Memory B cell (primary cell): ENCODE measurements around the gene SLC25A19.
A peak's percentile ranks its signal among the peaks of the same experiment; 100 is the strongest.
"Not testable (repeated sequence)": the region's sequence is repeated elsewhere in the genome, so short reads cannot be mapped to it uniquely, and the experiment has no call there.

Experiments
- ATAC-seq: fragments of 150-1000 bp; cut with Tn5 transposase; 2 replicates; pipeline ENCODE4 v1.10.0; 2021; ENCODE audit warnings: low read depth, mild to moderate bottlenecking, moderate library complexity
- DNase-seq, 2 donors: peaks; one replicate each; pipeline ENCODE4 v3.0.0; 2022; ENCODE audit warnings: low spot score in 2 of 2
- H3K27ac Mint-ChIP-seq: one replicate; pipeline ENCODE4 v1.8.0; 2022; ENCODE audit warnings: mild to moderate bottlenecking, moderate library complexity, mixed read lengths
- H3K27me3 Mint-ChIP-seq: one replicate; pipeline ENCODE4 v1.8.0; 2022; ENCODE audit warnings: mixed read lengths
- H3K36me3 Mint-ChIP-seq: one replicate; pipeline ENCODE4 v1.8.0; 2022; ENCODE audit warnings: mild to moderate bottlenecking, mixed read lengths
- H3K4me1 Mint-ChIP-seq: one replicate; pipeline ENCODE4 v1.8.0; 2022; ENCODE audit warnings: mixed read lengths
- H3K4me3 Mint-ChIP-seq: one replicate; pipeline ENCODE4 v1.8.0; 2022; ENCODE audit warnings: mild to moderate bottlenecking, moderate library complexity, mixed read lengths
- H3K9me3 Mint-ChIP-seq: one replicate; pipeline ENCODE4 v1.8.0; 2022; ENCODE audit warnings: mixed read lengths

Gene SLC25A19

DNA sequence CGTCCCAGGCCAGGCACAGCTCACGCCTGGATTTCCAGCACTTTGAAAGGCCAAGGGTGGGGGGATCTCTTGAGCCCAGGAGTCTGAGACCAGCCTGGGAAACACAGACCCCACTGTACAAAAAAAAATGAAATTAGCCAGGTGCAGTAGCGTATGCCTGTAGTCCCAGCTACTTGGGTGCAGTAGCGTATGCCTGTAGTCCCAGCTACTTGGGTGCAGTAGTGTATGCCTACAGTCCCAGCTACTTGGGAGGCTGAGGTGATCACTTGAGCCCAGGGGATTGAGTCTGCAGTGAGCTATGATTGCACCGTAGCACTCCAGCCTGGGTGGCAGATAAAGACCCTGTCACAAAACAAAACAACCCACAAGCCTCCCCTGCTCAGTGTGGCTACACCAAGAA lies 27.0 kb upstream of the SLC25A19 start:
- DNase-seq (no peak), ATAC-seq (no peak)
- Mint-ChIP-seq H3K27me3 (no peaks in the 10 kb centered on the region), H3K4me3 (no peak overlapping the region), H3K4me1 (peaks cover 47% of the 10 kb centered on the region), H3K27ac (peak overlapping the region; percentile 87), H3K36me3 (peaks cover 10% of the 10 kb centered on the region), H3K9me3 (no peaks in the 10 kb centered on the region)

DNA sequence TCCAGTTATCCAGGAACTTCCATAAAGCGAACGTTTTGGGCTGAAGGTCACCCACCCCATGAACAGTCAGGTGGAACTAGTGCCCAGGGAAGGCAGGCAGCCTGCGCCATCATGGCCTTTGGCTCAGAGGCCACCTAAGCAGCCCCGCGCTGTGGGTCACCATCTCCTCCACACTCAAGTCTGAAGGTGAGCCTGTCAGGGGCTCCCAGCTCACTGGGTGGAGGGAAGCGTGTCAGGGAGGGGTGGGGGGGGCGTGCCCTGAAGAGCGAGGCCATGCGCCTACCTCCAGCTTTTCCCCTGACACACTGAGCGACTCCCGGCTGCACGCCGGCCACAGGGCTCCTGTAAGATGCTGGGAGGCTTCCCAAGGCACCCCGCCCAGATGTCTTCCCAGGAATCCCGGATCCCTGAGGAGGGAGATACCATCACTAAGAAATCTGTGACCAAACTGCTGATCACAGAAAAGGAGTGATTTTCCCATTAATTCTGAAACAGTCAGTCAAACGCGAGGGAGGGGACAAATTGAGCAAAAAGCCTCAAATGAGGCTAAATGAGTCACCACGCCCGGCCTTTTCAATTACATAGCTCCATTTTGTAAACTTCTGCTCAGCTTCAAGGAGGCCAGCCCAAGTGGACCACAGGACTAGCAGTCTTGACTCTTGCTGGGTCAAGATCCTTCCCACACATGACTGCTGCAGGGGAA lies 26.5 kb upstream of the SLC25A19 start:
- ATAC-seq: no peak
- H3K27ac Mint-ChIP-seq: peak overlapping the region; percentile 87
- no peak overlapping the region for H3K4me3 Mint-ChIP-seq
- no peaks in the 10 kb centered on the region for H3K27me3 Mint-ChIP-seq
- H3K9me3 Mint-ChIP-seq: no peaks in the 10 kb centered on the region
- H3K36me3 Mint-ChIP-seq: peaks cover 10% of the 10 kb centered on the region
- H3K4me1 Mint-ChIP-seq: peaks cover 47% of the 10 kb centered on the region
- DNase-seq: no peak

DNA sequence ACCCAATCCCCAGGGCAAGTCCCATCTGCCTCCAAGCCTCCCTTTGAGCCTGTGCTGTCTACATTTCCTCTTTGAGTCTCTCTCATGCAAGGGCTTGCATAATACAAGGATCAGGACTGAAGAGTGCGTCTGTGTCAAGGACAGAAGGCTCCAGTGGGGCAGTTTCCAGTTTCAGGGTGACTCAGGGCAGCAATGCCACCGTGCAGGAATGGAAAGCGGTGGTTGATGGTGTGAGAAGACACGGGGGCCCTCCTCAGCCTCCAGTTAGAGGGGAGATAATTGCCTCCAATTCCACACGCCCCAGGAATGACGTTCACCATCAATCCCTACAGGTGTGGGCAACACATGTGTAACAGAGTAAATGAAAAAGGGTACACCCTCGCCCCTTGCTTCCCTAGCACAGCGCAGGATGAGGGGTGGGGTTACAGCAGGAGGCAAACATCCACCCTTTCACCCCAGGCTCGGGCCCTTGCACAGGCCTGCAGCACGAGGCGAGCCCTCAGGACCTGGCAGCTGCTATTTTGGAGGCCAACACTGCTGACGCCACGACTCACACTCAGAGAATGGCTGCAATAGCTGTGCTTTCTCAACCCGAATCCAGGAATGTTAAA lies 24.8 kb upstream of the SLC25A19 start:
- Mint-ChIP-seq H3K4me1 (peaks cover 39% of the 10 kb centered on the region), H3K27ac (peak overlapping the region; percentile 52), H3K27me3 (no peaks in the 10 kb centered on the region), H3K36me3 (peaks cover 7% of the 10 kb centered on the region), H3K9me3 (no peaks in the 10 kb centered on the region), H3K4me3 (peak overlapping the region; percentile 46)
- DNase-seq (no peak), ATAC-seq (no peak)

DNA sequence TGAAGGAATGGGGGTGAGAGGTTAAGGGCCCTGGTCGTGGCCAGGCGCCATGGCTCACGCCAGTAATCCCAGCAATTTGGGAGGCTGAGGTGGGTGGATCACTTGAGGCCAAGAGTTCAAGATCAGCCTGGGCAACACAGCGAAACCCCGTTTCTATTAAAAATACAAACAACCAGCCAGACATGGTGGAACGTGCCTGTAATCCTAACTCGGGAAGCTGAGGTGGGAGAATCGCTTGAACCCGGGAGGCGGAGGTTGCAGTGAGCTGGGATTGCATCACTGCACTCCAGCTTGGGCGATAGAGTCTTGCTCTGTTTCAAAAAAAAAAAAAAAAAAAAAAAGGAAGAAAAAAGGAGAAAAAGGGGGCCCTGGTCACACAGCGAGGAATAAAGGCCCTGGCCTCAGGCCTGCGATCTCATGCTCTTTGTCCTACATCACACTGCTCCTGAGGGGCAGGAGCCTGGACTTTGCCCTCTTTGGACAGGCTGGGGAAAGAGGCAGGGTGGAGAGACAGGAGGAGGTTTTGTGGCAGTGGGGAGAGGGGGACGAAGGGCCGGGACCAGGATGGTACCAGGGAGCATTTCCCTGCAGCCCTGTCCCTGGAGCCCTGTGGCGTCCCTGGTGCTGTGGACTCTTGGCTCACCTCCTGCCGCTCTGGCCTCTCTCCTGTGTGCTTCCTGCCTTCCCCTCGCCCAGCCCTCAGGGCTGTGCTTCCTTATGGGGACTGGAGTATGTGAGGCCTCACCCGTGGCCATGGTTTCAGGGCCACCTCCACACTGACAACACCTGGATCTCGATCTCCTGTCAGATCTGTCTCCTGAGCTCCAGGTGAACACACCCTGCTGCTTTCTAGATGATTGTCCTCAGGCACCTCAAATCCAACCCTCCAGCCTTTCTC lies 19.7 kb upstream of the SLC25A19 start:
- no peaks in the 10 kb centered on the region for H3K9me3 Mint-ChIP-seq
- no peaks in the 10 kb centered on the region for H3K36me3 Mint-ChIP-seq
- DNase-seq: no peak
- no peak overlapping the region for H3K27ac Mint-ChIP-seq
- H3K4me1 Mint-ChIP-seq: peaks cover 23% of the 10 kb centered on the region
- H3K4me3 Mint-ChIP-seq: no peak overlapping the region
- ATAC-seq: no peak
- no peaks in the 10 kb centered on the region for H3K27me3 Mint-ChIP-seq

DNA sequence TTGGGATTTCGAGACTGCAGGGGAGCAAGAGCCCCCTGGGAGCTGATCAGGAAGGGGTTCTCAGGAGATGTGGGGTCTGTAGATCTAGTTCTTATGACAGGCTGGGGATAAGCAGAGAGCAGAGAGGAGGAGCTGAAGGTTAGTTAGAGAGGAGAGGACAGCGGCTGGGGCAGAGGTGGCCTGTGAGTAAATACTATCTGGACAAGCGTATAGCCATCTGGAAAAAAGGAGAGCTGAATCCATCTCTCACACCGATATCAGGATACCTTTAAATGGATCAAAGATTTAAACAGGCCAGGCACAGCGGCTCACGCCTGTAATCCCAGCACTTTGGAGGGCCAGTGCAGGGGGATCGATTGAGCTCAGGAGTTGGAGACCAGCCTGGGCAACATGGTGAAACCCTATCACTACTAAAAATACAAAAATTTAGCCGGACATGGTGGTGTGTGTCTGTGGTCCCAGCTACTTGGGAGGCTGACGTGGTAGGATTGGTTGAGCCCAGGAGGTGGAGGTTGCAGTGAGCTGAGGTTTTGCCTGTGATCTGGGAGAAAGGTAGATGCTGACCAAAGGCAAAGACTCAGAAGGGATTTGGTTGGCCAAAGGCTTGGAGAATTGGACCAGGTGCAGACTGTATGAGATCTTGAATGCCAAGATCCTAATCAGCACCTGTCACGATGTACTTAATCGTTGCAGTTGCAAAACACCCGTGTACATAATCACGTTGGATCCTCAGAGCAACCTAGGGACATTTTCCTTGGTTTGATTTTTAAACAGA lies 18.9 kb upstream of the SLC25A19 start:
- Mint-ChIP-seq H3K9me3 (no peaks in the 10 kb centered on the region), H3K36me3 (no peaks in the 10 kb centered on the region), H3K27me3 (no peaks in the 10 kb centered on the region), H3K4me1 (peaks cover 17% of the 10 kb centered on the region), H3K4me3 (no peak overlapping the region), H3K27ac (no peak overlapping the region)
- no peak for ATAC-seq
- DNase-seq: no peak

DNA sequence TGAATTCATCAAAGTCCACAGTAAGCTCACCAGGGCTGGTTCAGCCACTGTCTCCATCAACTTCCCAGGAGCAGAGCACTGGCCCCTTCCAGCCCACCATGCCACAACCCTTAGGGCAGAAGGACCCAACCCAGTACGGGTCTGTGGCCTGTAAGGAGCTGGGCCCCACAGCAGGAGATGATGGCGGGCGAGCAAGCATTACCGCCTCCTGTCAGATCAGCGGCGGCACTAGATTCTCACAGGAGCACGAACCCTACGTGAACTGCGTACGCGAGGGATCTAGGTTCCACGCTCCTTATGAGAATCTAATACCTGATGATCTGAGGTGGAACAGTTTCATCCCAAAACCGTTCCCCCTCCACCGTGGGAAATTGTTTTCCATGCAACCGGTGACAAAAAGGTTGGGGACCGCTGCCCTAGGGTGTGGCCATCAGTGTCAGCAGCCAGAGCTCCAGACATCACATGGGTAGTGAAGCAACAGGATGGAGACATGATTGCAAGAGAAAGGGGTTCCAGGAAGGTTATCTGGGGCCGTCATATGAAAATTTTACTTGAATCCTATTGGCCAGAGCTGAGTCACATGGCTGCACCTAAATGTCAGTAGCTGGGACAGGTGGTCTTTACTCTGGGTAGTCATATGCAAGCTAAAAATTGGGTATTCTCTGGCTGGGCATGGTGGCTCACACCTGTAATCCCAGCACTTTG lies 12.4 kb upstream of the SLC25A19 start:
- Mint-ChIP-seq H3K36me3 (no peaks in the 10 kb centered on the region), H3K4me3 (no peak overlapping the region), H3K27me3 (no peaks in the 10 kb centered on the region), H3K27ac (no peak overlapping the region), H3K4me1 (peaks cover 7% of the 10 kb centered on the region), H3K9me3 (no peaks in the 10 kb centered on the region)
- ATAC-seq (no peak), DNase-seq (no peak)

DNA sequence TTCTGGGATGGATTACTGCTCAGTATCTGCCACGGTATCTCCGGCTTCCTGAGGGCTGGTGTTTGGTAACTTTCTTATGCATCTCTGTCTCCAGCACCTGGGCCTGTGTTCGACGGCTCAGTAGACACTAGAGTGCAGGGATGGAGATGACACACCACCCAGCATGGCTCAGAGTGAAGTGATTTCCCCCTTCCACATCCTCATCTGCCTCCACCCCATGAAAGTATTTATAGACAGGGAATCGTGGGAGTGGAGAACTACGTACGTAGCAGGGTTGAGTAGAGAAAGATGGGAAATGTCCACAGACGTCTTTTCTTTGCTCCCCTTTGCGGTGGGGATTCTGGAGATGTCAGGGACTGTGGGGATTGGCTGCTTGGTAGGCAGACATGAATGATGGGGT lies 11.8 kb upstream of the SLC25A19 start:
- no peak overlapping the region for H3K4me3 Mint-ChIP-seq
- H3K4me1 Mint-ChIP-seq: peaks cover 9% of the 10 kb centered on the region
- no peaks in the 10 kb centered on the region for H3K9me3 Mint-ChIP-seq
- ATAC-seq (no peak), DNase-seq (no peak)
- H3K27me3 Mint-ChIP-seq: no peaks in the 10 kb centered on the region
- no peak overlapping the region for H3K27ac Mint-ChIP-seq
- H3K36me3 Mint-ChIP-seq: no peaks in the 10 kb centered on the region

DNA sequence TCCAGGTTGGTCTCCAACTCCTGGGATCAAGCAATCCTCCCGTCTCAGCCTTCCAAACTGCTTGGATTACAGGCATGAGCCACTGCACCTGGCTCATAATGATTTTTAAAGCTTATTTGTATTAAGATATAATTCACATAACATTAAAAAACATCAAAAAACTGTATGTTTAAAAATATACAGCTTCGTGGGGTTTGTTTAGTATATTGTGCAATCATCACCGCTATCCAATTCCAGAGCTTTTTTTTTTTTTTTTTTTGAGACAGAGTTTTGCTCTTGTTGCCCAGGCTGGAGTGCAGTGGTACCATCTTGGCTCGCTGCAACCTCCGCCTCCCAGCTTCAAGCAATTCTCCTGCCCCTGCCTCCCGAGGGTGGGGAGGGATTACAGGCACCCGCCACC lies 11.0 kb upstream of the SLC25A19 start:
- H3K9me3 Mint-ChIP-seq: no peaks in the 10 kb centered on the region
- ATAC-seq (no peak), DNase-seq (no peak)
- H3K27me3 Mint-ChIP-seq: no peaks in the 10 kb centered on the region
- H3K27ac Mint-ChIP-seq: no peak overlapping the region
- no peaks in the 10 kb centered on the region for H3K36me3 Mint-ChIP-seq
- H3K4me1 Mint-ChIP-seq: peaks cover 13% of the 10 kb centered on the region
- H3K4me3 Mint-ChIP-seq: no peak overlapping the region

DNA sequence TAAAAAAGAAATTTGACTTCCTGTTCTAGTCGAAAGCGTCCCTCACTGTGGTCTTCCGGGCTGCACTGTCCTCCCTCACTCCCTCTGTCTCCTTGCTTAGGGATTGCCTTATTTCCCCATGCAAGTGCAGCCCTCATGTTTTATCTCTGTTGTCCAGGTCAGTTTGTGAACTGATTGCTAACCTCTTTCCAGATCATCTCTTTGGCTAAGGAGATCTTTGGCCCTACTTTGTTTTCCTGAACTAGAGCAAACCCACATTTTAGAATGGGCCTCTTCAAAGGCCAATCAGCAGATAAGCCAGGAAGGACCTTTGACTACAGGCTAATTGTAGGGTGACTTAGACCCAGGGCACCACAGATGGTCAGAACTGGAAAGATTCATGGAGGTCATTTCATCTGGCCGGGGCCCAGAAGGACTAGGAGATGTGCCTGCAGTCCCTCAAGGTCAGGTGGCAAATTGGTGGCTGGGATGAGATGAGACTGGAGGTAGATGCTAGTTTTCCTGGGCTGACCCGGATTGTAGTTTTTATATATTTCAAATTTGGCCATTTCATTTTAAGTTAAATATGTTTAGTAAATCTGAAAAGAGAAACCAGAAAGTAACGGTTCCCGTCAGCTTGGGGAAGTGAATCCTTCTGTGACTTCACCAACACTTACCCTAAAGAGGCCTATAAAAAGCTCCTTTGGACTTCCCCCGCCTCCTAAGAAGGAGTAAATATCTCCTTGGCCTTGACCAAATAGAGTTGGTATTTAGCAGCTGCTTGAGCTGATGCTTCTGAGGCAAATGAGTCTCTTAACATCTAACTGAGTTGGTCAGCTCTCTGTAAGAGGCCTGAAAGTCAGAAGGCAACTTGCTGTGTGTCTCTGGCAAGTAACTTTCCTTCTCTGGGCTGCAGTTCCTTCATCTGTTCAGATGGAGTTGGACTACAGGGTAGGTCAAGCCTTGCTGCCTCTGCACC lies 6.2 kb upstream of the SLC25A19 start:
- Mint-ChIP-seq H3K4me1 (peaks cover 12% of the 10 kb centered on the region), H3K27ac (peak overlapping the region; percentile 98), H3K27me3 (no peaks in the 10 kb centered on the region), H3K4me3 (peak overlapping the region; percentile 54), H3K36me3 (peaks cover 2% of the 10 kb centered on the region), H3K9me3 (no peaks in the 10 kb centered on the region)
- peak; percentile 57 to 75 for DNase-seq
- peak; percentile 74 for ATAC-seq

DNA sequence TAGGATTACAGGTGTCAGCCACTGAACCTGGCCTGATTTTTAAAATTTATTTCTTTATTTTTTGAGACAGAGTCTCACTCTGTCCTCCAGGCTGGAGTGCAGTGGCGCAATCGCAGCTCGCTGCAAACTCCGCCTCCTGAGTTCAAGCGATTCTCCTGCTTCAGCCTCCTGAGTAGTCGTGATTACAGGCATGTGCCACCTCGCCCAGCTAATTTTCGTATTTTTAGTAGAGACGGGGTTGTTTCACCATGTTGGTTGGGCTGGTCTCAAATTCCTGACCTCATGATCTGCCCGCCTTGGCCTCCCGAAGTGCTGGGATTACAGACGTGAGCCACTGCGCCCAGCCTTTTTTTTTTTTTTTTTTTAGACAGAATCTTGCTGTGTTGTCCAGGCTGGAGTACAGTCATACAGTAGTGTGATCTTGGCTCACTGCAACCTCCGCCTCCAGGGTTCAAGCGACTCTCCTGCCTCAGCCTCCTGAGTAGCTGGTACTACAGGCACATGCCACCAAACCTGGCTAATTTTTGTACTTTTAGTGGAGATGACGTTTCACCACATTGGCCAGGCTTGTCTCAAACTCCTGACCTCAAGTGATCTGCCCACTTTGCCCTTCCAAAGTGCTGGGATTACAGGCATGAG lies 3.7 kb upstream of the SLC25A19 start:
- H3K4me3 Mint-ChIP-seq, DNase-seq, ATAC-seq, H3K27me3 Mint-ChIP-seq, H3K9me3 Mint-ChIP-seq, H3K36me3 Mint-ChIP-seq: not testable (repeated sequence)
- Mint-ChIP-seq H3K4me1 (peaks cover 18% of the 10 kb centered on the region), H3K27ac (peak overlapping the region; percentile 98)

DNA sequence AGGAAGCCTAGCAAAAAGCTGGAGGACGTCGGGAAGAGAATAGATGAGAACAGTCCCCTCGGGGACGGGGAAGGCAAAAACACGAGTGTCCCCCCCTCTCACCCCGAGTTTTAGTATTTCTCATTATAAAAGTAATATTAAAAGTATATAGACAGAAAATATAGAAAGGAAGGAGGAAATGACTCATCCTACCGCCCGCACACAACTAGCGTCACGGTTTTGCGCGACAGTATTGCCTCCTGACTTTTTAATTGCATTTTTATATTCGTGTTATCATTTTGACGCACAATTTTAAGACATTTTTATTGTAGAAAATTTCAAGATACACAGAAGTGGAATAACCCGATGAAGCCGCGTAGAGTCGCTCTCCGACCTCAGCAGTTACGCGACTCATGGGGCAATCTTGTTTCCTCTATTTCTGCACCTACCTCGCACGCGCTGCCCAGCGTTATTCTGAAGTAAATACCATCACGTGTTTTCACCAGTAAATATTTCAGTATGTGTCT lies 652 bp upstream of the SLC25A19 start:
- H3K27ac Mint-ChIP-seq: peak overlapping the region; percentile 98
- peaks cover 8% of the 10 kb centered on the region for H3K4me1 Mint-ChIP-seq
- no peaks in the 10 kb centered on the region for H3K9me3 Mint-ChIP-seq
- peaks cover 4% of the 10 kb centered on the region for H3K36me3 Mint-ChIP-seq
- peak overlapping the region; percentile 98 for H3K4me3 Mint-ChIP-seq
- no peaks in the 10 kb centered on the region for H3K27me3 Mint-ChIP-seq
- DNase-seq (peak; percentile 55 to 67), ATAC-seq (peak; percentile 51)

DNA sequence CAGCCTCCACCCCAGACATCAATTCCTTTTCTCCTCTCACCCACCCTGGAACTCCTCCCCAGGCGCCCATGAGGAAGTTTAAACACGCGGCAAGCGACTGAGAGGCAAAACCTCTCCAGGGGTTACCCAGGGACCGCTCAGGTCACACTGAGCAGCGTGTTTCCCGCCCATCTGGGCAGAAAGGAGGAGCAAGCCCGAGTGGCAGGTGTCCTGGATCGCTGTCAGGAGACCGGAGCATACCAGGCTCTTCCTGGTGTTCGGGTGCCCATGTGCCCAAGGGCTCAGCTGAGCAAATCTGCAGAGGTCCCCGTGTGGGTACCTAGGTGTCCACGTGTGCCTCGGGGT lies 491 bp downstream of the SLC25A19 start:
- Mint-ChIP-seq H3K27me3 (no peaks in the 10 kb centered on the region), H3K9me3 (no peaks in the 10 kb centered on the region), H3K4me1 (peaks cover 8% of the 10 kb centered on the region), H3K27ac (peak overlapping the region; percentile 98), H3K36me3 (peaks cover 4% of the 10 kb centered on the region), H3K4me3 (peak overlapping the region; percentile 98)
- DNase-seq: no peak
- ATAC-seq: peak; percentile 13
